Right lobe of liver (tissue), 4 donors: ENCODE results near the gene TAF7.

Experiments used
- POLR2A ChIP-seq: fragments of 450-650 bp; IDR thresholded peaks from one replicate; pipeline ENCODE4 v1.6.1; 2017; ENCODE audit warnings: antibody characterized with exemption, mild to moderate bottlenecking
- TF ChIP-seq, protein P1 (sequence below), 4 donors: fragments of 200-600 bp in 3 of 4; fragments of 450-650 bp in 1 of 4; IDR thresholded peaks; one replicate each; pipeline versions ENCODE4 v1.5.1 to v1.8.0; 2016 to 2022; ENCODE audit warnings: antibody characterized with exemption in 4 of 4, mild to moderate bottlenecking in 2 of 4
- donor health status: DM: no; HTN: no; CAD: no.
- donor health status: DM: no; HTN: no; CAD: no.
- donor health status: DM: no; HTN: yes; CAD: no.

DNA sequence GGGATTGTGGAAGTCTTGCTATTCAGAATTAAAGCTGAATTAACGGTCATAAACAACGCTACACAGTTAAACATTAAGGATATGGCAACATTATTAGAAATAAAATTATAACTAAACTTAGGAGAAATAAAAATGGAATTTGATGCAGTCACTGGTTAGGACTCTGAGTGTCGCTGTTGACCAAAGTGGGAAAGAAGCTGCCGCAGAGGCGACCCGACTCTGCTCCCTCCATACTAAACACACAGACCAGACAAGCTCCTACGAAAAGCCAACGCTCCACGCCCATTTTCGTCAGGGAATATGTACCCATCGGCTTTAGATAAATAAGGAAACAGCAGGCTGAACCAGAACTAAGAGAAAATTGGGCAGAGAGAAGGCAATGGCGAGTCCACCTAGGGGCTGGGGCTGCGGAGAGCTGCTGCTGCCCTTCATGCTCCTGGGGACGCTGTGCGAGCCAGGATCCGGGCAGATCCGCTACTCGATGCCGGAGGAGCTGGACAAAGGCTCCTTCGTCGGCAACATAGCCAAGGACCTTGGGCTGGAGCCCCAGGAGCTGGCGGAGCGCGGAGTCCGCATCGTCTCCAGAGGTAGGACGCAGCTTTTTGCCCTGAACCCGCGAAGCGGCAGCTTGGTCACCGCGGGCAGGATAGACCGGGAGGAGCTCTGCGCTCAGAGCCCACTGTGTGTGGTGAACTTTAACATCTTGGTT lies 43.5 kb upstream of the TAF7 start, which contains the start of gene PCDHGA5:
- TF ChIP-seq, protein P1, sequence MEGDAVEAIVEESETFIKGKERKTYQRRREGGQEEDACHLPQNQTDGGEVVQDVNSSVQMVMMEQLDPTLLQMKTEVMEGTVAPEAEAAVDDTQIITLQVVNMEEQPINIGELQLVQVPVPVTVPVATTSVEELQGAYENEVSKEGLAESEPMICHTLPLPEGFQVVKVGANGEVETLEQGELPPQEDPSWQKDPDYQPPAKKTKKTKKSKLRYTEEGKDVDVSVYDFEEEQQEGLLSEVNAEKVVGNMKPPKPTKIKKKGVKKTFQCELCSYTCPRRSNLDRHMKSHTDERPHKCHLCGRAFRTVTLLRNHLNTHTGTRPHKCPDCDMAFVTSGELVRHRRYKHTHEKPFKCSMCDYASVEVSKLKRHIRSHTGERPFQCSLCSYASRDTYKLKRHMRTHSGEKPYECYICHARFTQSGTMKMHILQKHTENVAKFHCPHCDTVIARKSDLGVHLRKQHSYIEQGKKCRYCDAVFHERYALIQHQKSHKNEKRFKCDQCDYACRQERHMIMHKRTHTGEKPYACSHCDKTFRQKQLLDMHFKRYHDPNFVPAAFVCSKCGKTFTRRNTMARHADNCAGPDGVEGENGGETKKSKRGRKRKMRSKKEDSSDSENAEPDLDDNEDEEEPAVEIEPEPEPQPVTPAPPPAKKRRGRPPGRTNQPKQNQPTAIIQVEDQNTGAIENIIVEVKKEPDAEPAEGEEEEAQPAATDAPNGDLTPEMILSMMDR (IDR thresholded peaks at IDR 0.05): no peak
- no peak for TF ChIP-seq POLR2A
